Ovary (tissue), 3 donors: Measurements from ENCODE around the gene AKAP8L.

Experiments
- CTCF ChIP-seq, 3 donors: fragments of 450-650 bp in 2 of 3; fragments of 200-600 bp in 1 of 3; IDR thresholded peaks; one replicate each; pipeline versions ENCODE4 v1.5.1 to v1.8.0; 2016 to 2022; ENCODE audit warnings: antibody characterized with exemption in 3 of 3, mild to moderate bottlenecking in 1 of 3
- EP300 ChIP-seq: sonication (generic); formaldehyde crosslinking; IDR thresholded peaks from one replicate; pipeline ENCODE4 v1.6.1; 2017; ENCODE audit warnings: antibody characterized with exemption
- POLR2A ChIP-seq: fragments of 450-650 bp; IDR thresholded peaks from one replicate; pipeline ENCODE4 v1.6.1; 2017; ENCODE audit warnings: antibody characterized with exemption, mild to moderate bottlenecking, moderate library complexity
- donor health status: DM: no; HTN: no; CAD: no.

- no peak for TF ChIP-seq CTCF (IDR thresholded peaks at IDR 0.05)
- TF ChIP-seq POLR2A = no peak
- TF ChIP-seq EP300 = no peak
These were observed 43.9 kb downstream of the AKAP8L start for GRCh38 chr19:15374796-15375440.
